GM19025 (cell line): Measurements from ENCODE around the gene NAE1.
"Not testable (repeated sequence)": the region's sequence is repeated elsewhere in the genome, so short reads cannot be mapped to it uniquely, and the experiment has no call there.

Source experiments
- ATAC-seq: cut with Tn5 transposase; IDR thresholded peaks from one replicate; pipeline ENCODE4 v1.9.1; 2021; ENCODE audit warnings: mild to moderate bottlenecking, low read depth, moderate library complexity; ENCODE audit not compliant: unreplicated experiment

The NAE1 gene

DNA sequence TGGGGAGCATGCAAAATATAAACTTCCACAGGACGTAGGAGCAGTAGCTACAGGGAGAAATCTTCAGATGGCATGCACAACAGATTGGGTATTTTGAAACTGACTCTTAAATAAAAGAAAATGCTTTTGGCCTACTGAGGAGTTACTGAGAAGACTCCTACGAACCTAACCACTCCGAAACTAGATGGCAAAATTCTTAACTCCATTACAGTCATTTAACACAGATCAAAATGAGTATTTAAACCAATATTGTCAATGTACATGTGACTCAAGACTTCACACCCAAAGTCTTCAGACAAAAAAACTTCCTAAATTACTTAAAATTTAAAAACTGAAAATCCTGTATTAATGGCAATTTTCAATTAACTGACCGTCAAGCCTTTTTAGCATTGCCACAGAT lies 21.0 kb downstream of the NAE1 start:
- no peak for ATAC-seq

DNA sequence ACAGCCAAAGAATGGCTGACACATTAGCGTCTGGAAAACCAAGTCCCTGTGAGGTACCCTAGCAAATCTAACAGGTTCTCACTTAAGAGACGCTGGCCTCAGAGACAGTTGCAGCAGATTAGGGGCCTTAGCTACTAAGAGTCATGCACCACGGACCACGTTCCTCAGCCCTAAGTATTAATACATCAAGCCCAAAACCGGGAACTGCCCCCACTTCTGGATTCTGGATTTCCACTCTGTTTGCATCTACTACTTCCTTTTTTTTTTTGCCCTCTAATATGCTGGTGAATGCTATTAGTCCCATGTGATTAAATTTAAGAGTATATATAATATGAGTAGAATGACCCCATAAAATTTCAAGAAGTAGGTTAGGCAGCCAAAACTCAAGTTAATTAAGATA lies 28.6 kb downstream of the NAE1 start:
- no peak for ATAC-seq

DNA sequence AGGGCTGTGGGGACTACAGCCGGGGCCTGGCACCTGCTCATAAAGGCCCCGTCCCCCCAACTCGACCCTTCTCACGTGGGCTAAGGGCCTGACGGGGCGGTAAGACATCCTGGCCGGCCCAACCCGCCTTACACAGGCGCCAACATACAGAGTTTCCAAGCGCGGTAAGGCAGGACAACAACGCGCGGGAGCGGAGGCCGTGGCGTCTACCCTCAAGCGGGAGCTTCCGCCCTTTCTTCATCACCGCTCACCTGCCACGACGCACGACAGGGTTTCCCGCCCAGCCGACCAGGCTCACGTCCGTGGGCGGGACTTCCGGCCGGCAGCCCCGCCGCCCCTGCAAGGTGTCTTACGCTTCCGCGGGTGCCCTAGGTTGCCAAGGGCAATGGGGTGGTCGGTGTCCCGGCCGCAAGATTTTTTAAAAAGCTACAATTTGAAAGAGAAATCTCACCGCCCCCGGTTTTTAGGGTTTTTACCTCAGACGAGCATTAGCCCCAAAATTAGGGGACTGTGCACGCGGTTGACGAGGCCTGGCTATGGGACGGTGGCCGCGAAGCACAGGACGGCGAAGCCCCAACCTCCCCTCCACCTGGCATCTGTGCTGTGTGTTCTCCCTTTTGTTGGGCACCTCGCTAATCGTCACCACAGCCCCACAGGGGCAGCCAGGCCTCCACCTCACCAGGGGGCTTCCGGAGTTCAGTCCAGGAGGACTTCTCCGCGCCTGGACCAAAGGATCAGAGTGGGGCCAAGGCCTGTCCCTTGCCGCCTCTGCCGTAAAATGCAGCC lies 29.3 kb downstream of the NAE1 start, which contains the start of gene TERB1:
TSS of gene TERB1 (minus strand) at position 265 of the 786 bp plus-strand sequence. CDS start 4,786 bp downstream, outside the sequence.
- no peak for ATAC-seq

DNA sequence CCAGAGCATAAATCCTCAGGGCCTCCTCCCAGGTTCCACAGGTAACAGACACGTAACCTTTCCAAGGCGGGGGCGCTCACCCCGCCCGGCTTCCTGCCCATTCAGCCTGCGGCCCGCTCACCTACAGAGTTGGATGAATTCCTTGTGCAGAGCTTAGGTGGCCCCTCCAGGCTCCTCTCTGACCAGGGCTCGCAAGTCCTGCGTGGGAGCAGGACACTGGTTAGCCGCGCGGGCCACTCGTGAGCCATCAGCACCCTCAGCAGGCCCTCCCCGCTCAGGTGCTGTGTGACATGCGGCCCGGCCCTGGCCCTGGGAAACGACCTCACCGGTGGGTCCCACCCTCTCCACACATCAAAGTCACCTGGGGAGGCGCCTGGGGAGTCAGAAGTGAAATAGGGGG lies 29.9 kb downstream of the NAE1 start:
- no peak for ATAC-seq

DNA sequence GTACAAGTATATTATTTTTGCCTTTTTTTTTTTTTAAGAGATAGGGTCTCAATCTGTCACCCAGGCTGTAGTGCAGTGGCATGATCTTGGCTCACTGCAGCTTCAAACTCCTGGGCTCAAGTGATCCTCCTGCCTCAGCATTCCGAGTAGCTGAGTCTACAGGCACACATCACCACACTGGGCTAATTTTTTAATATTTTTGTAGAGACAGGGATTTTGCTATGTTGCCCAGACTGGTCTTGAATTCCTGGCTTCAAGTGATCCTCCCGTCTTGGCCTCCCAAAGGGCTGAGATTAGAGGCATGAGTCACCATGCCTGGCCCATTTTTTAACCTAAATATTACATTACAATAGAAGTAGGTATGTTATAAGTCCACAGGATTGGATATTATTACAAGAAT lies 32.6 kb downstream of the NAE1 start:
- ATAC-seq = no peak

DNA sequence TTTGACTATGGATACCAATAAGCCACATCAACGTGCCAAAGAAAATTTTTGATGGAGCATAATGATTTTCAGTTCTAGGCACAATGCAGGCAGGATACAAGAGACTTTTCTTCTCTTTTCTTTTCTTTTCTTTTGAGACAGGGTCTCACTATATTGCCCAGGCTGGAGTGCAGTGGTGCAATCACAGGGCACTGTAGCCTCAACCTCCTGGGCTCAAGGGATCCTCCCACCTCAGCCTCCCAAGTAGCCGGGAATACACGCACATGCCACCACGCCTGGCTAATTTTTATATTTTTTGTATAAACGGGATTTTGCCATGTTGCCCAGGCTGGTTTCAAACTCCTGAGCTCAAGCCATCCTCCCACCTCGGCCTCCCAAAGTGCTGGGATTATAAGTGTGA lies 36.8 kb downstream of the NAE1 start:
- ATAC-seq = not testable (repeated sequence)

DNA sequence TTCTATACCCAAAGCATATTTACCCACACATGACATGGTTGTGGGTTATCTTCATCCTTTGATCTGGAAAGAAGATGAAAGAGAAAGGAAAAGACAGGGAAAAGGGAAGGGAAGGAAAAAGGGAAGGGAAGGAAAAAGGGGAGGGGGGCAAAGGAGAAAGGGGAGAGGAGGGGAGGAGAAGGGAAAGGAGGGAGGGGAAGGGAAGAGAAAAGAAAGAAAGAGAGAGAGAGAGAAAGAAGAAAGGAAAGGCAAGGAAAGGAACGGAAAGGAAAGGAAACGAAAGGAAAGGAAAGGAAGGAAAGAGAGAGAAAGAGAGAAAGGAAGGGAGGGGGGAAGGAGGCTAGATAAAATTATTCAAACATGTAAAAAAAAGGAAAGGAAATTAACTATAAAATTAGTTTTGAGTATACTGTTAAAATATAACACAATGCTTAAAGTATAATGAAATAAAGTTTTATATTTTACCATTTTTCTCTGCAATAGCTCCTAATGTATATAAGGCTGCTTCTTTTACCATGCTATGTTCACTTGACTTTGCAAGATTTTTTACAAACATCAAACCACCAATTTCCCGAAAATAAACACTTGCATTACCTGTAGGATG lies 40.5 kb downstream of the NAE1 start:
- no peak for ATAC-seq

DNA sequence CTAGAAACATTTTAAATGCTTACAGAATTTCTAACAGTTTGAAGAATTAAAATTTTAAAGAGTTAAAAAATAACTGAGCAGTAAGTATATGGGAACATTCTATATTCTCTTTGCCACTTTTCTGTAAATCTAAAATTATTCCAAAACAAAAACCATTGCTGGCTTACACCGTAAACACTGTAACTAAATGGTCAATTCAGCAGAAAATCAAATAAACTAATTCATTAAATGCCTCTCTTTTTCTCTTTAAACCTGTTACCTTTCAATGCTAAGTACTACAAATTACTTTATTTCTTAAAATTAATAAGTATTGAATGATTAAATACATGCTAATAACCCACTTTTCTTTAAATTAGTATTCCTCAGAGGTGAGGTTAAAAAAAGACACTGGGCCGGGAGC lies 43.3 kb downstream of the NAE1 start:
- no peak for ATAC-seq

DNA sequence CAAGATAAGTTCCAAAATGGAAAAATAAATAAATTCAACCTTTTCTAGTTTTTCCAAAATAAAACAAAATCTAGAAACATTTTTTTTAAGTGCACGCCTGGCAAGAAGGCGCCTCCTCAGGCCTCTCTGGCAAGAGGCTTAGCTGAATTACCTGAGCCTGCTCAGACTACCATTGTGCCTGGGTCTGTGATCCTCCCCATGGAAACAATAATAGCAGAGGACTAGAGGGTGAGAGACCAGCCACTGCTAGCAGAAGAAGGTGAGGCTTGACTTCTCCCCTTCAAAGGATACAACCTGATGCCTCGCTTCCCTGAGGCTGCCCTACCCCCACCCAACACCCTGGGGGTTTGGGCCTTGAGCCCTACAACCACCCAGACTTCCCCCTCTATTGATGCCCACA lies 44.2 kb downstream of the NAE1 start:
- ATAC-seq = no peak

DNA sequence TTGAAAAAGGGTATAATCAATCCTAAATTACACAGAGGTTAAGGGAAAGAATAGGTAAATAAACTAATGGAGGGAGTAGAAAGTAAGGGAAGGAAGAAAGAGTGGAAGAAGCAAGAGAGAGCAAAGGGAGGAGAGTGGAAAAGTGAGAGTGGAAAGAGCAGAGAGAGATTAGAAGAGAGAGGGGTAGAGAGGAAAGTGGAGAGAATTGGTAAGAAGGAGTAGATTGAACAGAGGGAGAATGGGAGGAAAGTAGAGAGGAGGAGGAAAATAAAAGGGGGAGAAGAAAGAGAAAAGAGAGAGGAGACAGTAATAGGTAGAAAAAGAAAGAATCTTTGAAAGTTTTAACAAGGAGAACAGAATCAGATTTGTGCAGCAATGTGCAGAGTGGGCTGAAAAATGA lies 54.3 kb downstream of the NAE1 start:
- no peak for ATAC-seq

DNA sequence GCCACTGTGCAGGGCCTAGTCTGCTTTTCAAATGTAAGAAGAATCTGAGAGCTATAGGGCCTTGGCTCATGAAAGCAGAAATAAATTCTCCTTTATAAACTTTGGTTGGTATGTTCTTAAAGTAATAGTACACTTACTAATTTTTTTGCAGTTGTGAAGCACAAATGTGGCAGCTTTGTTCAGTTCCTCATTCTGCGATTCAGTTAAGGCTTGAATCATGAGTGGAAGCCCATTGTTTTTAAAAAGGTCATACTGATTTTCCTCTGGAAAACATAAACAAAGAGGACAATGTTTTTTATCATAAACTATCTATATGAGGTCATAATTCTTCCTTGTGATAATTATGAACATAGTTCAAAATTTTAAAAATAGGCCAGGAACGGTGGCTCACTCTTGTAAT lies 55.8 kb downstream of the NAE1 start:
- ATAC-seq = no peak

DNA sequence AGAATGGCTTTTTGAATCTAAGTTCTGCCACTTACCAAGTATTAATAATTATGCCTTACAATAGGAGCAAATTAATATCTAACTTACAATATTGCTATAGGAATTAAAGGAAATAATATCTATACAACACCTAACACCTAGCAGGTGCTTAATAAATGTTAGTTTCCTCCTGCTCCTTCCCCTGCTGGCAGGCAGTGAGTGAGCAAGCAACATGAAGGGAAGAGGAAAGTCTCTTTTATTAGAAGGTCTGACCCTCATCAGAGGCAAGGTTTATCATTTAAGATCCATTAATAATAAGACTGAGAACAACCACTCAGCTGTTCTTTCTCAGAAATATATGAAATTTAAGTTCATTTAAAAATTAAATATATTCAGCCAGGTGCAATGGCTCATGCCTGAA lies 72.7 kb downstream of the NAE1 start:
- ATAC-seq = no peak

DNA sequence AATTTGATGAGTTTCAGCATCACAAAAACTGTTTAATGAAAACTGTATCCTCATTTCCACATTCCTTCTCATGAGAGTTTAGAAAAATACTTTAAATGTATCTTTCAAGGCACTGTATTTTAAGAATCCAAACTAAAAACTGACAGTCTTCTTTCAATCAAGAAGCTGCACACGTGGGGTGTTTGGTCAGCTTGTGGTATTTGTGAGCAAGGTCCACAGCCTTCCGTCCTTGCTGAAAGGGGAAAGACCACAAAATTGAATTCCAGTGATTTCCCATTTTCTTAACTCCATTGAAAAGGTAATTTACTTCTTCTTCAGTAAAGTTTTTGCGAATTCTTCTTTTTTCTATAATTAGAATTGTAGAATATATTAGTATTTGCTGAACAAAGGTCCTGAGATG lies 76.0 kb downstream of the NAE1 start:
- ATAC-seq = no peak

DNA sequence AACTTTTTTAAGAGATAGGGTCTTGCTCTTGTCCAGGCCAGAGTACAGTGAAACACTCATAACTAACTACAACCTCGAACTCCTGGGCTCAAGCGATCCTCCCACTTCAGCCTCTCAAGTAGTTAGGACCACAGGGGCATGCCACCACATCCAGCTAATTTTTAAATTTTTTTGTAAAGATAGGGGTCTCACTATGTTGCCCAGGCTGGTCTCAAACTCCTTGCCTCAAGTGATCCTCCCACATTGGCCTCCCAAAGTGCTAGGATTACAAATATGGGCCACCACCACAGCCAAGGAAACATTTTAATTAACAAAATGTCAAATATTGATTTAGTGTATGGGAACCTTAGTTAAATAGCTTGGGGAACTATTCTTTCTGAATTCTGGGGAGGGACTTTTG lies 76.6 kb downstream of the NAE1 start:
- no peak for ATAC-seq

DNA sequence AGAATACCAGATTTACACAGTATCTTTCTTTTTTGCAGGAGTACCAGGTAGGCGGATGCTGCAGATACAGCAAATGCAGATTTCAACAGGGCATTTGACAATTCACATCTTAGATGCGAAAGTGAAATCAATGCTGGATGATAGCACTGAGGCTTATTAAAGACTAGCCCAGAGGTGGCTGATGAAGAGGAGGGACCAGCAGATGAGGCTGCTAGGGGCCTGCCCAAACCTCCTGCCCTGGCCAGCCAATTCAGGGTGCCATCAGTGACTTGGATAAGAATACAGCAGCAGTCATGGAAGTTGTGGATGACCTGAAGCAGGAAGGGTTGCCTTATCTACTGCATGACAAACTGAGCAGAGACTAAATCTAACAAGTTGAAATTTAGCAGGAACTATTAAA lies 77.8 kb downstream of the NAE1 start:
- ATAC-seq = no peak
